HG03175 (cell line): ENCODE measurements around the gene ELOVL6.
"Not testable (repeated sequence)": the region's sequence is repeated elsewhere in the genome, so short reads cannot be mapped to it uniquely, and the experiment has no call there.

ENCODE experiments used
- ATAC-seq: cut with Tn5 transposase; IDR thresholded peaks from one replicate; pipeline ENCODE4 v1.9.1; 2021; ENCODE audit warnings: mild to moderate bottlenecking, moderate library complexity; ENCODE audit not compliant: unreplicated experiment

The ELOVL6 gene

GRCh38 chr4:110078148-110078547 is 120.3 kb downstream of the ELOVL6 start:
- ATAC-seq: not testable (repeated sequence)

DNA sequence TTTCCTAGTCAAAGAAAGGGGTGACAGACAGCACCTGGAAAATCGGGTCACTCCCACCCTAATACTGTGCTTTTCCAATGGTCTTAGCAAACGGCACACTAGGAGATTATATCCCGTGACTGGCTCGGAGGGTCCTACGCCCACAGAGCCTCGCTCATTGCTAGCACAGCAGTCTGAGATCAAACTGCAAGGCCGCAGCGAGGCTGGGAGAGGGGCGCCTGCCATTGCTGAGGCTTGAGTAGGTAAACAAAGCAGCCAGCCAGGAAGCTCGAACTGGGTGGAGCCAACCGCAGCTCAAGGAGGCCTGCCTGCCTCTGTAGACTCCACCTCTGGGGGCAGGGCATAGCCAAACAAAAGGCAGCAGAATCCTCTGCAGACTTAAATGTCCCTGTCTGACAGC is 121.6 kb downstream of the ELOVL6 start:
- not testable (repeated sequence) for ATAC-seq

GRCh38 chr4:110075891-110076290 is 122.5 kb downstream of the ELOVL6 start:
- ATAC-seq: no peak

GRCh38 chr4:110075083-110075738 is 123.2 kb downstream of the ELOVL6 start:
- peak; percentile 65 for ATAC-seq

- ATAC-seq: no peak
These were observed 123.8 kb downstream of the ELOVL6 start for GRCh38 chr4:110074570-110074969.

DNA sequence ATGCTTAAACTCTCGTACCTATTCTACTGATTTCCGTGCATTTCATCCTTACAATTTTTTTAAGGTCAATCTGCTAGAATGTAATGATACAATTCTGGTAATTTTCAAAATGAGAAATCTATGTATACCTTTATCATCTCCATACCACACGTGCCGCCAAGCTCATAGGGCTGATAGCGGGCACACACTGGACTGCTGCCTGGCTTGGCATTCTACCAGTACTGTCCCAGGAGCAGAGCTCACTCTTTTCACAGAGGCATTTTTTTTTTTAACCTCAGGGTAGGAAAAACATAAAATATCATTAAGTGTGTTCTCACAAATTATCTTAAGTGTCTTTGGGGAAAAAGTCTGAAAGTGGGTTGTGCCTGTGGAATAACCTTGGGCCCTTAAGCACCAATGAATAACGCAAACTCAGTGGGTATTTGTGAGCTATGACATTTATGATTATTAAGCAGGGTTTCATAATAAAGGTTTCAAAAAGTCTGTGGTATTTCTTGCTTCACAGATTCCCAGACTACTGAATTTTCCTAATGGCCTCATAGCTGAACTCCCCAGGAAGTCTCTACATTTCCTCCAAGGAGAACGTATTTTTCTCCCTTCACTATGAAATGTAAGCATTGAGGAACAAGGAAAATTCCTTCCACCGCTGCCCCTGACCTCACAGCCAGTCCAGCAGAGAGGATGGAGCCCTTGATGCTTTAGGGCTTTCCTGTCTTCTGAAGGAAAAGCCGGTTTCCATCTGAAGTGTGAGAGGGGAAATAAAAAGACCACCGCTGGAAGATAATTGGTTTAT is 125.2 kb downstream of the ELOVL6 start:
- ATAC-seq: no peak

GRCh38 chr4:110071466-110071865 is 126.9 kb downstream of the ELOVL6 start:
- ATAC-seq: no peak

GRCh38 chr4:110068248-110068647 is 130.2 kb downstream of the ELOVL6 start:
- ATAC-seq: no peak

DNA sequence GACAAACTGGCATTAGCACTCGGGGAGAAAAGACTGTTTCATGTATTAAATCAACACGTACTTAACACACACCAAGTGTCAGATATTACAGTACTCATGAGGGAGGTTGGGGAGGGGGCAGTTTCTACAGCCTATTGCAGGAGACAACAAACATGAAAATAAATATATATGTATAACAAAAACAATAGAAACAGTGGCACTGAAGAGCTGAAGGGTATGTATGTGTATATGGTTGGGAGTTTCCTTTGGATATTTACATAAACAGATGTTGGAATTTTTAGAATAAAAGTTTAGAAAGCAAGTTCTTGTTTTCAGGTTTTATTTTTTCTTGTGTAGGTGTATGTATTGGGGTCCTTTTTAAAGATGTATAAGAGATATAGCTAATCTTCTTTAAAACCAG is 133.5 kb downstream of the ELOVL6 start:
- ATAC-seq: no peak

DNA sequence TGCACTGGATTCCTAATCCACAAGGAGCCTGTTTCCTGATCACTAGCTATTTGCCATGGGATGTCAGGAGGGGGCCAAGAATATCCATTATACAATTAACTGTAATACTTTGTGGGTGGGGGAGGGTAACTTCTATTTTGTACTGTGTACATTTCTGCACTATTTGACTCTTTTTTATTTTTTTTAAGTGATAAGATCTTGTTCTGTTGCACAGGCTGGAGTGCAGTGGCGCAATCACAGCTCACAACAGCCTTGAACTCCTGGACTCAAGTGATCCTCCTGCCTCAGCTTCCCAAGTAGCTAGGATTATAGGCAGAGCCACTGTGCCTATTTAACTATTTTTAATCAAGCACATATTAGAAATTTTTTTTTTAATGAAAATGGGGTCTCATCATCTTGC is 134.1 kb downstream of the ELOVL6 start:
- no peak for ATAC-seq

DNA sequence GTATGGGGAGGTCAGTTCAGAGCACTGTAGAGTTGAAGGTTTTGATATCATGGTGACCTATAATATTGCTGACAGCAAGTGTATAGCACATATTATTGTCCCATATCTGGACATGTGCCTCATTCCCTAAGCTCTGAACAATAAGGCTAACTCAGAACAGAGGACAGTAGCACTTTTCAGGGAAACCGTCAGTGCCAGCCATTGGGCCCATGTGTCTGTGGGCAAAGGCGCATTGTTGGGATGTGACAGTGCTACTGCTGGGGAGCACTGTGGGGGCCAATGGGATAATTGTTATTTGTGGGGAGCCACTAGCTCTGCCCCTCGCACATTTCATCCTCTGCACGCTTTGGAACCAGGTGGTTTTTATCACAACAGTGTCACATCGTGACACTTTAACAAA is 136.2 kb downstream of the ELOVL6 start:
- ATAC-seq: no peak

GRCh38 chr4:110061076-110061475 is 137.3 kb downstream of the ELOVL6 start:
- ATAC-seq: no peak

DNA sequence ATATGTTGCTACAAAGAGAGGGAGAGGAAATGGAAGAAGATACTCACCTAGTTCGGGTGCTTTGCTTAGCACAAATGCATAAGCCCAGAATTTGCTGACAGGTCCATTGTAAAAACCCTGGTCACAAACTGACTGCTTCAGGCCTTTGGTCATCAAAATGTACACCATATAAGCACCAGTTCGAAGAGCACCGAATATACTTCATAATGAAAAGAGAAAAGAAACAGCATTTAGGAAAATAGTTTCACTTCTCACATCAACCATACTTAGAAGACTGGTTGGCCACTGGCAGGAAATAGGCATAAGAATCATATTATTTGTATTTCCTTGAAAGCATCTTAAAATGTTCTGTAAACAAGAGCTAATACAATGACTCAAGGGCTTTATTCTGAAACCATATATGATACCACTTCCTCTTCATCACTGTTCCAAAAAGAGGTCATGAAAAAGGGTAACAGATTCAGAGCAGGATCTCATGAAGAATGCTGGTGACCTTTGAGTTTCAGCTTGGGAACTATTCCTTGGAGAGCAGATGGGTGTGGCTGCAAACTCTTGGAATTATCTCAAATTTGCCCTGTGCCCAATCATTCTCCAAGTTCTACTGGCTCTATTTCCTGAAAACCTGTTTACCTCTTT is 138.7 kb downstream of the ELOVL6 start:
- peak; percentile 90 for ATAC-seq

DNA sequence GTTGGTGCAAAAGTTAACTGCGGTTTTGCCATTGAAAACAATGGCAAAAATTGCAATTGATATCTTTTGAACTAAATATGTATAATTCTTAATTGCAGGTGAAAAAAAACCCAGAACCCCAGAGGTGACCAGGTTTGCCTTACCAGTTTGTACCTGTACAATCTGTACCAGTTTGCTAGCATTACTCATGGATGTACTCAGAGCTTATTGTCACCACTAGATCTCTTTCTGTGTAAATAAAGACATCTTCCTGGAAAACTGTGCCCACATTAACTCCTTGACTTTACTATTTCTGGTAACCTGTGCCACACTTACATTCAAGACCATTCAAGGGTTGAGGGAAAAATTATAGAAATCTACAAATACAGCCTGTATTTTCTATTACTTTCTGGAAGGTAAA is 139.7 kb downstream of the ELOVL6 start:
- no peak for ATAC-seq

- ATAC-seq: peak; percentile 53
These were observed 143.2 kb downstream of the ELOVL6 start for GRCh38 chr4:110055158-110055768.

- ATAC-seq: peak; percentile 53
These were observed 148.2 kb downstream of the ELOVL6 start for GRCh38 chr4:110049951-110050925.

GRCh38 chr4:110046588-110047049 is 151.8 kb downstream of the ELOVL6 start:
- ATAC-seq: no peak

DNA sequence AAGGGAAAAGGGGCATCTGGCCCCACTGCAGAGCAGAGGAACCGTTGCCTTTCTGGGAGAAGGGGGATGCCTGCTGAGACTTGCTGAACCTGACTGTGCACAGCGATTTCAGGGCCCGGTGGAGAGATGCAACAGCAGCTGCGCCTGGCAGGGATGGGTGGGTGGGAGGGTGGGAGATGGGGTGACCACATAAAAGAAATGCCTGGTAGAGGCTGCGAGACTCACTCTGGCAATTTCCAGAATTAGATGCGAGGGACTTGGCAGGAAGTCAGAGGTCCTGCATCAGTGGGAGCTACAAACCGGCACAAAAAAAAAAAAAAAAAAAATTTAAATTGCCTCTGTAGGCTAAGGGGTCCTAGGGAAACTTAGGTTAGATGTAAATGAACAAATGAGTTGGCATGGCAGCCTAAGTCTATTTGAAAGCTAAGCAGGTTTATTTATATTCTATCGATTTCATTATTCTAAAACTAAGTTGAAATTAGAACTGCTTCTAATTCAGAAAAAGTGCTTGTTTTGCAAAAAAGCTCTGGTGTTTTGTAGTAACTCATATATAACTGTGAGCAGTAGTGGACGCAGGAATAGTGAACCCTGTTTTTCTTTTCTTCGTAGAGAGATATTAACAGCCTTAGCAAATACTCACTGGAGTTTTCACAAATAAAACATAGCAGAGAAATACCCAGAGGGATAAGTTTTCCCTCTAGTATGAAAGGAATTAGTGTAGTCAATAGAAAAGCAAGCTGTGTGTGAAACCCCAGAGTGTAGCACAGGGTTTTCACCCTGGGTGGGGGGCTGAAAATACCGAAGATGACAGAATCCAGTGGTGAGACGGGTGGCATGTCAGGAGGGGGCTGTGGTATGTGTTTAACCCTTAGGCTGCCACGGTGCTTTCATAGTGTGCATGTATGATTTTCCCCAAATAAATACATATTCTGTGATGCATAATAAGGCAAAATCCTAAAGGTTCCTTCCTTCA is 155.6 kb downstream of the ELOVL6 start:
- no peak for ATAC-seq

- no peak for ATAC-seq
These were observed 156.7 kb downstream of the ELOVL6 start for GRCh38 chr4:110041735-110042134.
